ENCODE measurements around the gene BCAS1.

BCAS1 gene

DNA sequence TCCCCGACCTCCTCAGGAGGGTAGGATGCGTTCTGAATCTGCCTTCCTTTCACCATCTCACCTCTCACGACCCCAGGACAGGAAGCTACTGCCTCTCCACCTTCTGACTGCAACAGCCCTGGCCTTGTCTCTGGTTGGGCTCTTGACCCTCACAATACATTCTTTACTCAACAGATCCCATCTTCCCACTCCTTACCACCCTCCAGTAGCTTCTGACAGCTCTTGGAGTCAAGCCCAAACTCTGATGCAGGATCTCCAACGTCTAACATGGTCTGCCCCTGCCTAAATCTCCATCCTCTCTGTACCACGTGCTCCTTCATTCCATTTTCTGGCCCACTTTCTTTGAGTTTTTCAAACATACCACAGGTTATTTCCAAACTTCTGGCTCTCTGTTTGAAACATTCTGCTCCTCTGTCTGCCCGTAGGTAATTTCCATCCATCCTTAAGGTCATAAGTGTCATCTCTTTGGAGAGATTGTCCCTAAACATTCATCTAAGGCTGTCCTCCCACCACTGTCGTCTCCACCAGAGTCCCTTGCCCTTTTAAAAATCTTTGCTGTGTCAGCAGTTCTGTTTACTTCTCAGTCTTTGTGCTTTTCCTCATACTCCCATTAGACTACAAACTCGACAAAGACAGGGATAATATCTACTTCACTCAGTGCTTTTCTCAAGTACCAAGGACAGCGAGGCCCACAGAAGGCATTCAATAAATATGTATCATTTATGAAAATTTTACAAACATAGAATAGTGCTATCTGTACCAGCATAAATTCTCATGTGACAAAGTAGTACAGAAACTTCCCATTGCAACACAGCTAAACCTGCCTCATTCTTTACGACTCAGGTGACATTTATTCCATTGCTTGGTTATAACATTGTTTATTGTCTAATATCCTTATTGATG, 73.6 kb downstream of the BCAS1 start:
- Mint-ChIP-seq H3K27me3 (ENCODE audit: low read depth, poor library complexity) (peaks cover 15% of the 10 kb centered on the region), H3K36me3 (ENCODE audit: low read depth) (peaks cover 17% of the 10 kb centered on the region), H3K4me3 (no peak overlapping the region), H3K27ac (no peak overlapping the region), H3K9me3 (peaks cover 33% of the 10 kb centered on the region), H3K4me1 (peaks cover 22% of the 10 kb centered on the region)
- no peak for DNase-seq
- TF ChIP-seq, protein P1, sequence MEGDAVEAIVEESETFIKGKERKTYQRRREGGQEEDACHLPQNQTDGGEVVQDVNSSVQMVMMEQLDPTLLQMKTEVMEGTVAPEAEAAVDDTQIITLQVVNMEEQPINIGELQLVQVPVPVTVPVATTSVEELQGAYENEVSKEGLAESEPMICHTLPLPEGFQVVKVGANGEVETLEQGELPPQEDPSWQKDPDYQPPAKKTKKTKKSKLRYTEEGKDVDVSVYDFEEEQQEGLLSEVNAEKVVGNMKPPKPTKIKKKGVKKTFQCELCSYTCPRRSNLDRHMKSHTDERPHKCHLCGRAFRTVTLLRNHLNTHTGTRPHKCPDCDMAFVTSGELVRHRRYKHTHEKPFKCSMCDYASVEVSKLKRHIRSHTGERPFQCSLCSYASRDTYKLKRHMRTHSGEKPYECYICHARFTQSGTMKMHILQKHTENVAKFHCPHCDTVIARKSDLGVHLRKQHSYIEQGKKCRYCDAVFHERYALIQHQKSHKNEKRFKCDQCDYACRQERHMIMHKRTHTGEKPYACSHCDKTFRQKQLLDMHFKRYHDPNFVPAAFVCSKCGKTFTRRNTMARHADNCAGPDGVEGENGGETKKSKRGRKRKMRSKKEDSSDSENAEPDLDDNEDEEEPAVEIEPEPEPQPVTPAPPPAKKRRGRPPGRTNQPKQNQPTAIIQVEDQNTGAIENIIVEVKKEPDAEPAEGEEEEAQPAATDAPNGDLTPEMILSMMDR (IDR thresholded peaks at IDR 0.05), result no peak

DNA sequence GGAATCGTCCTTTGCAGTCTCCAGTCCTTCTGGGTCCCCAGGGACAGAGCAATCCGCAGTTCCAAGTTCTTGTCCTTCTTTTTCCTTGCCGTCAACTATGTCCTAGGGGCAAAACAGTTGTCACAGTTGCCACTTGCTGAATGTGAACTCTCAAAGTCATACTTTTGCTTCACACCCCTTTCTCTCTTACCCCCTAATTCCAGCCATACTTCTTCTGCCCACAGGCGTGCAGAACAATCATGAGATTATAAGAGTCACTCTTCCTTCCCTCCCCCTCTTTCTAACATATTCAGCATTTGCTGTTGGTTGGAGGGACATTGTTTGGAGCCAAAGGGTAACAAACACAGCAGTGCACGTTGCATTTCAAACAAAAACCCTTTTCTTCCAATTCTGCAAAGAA, 74.4 kb downstream of the BCAS1 start:
- Mint-ChIP-seq H3K27me3 (ENCODE audit: low read depth, poor library complexity) (peaks cover 16% of the 10 kb centered on the region), H3K36me3 (ENCODE audit: low read depth) (peaks cover 8% of the 10 kb centered on the region), H3K4me3 (no peak overlapping the region), H3K4me1 (peaks cover 25% of the 10 kb centered on the region), H3K9me3 (peaks cover 24% of the 10 kb centered on the region), H3K27ac (no peak overlapping the region)
- DNase-seq, result no peak
- TF ChIP-seq, protein P1 (IDR thresholded peaks at IDR 0.05), result no peak

DNA sequence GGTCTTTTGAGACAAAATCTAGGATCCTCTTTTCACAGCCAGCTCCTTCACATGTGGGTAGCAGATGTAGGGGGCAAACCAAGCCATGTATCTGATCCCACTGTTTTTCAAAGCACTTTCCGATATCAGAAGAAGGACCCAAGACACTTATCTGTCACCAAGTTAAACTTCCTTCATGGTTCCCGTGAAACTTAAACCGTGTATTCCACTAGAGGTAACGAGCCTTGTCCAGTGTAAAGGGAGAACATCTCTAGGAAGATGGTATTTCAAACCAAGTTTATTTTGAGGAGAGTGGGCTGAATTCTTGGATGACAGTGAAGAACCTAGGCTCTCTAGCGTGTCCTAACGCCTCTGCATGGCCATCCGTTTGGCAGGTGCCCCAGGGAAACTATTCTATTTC, 76.3 kb downstream of the BCAS1 start:
- H3K36me3 Mint-ChIP-seq (ENCODE audit: low read depth), result no peaks in the 10 kb centered on the region
- H3K9me3 Mint-ChIP-seq, result peaks cover 6% of the 10 kb centered on the region
- H3K27me3 Mint-ChIP-seq (ENCODE audit: low read depth, poor library complexity), result peaks cover 11% of the 10 kb centered on the region
- DNase-seq, result no peak
- peaks cover 37% of the 10 kb centered on the region for H3K4me1 Mint-ChIP-seq
- peak overlapping the region; percentile 37 for H3K27ac Mint-ChIP-seq
- TF ChIP-seq, protein P1 (IDR thresholded peaks at IDR 0.05), result no peak
- H3K4me3 Mint-ChIP-seq, result no peak overlapping the region

DNA sequence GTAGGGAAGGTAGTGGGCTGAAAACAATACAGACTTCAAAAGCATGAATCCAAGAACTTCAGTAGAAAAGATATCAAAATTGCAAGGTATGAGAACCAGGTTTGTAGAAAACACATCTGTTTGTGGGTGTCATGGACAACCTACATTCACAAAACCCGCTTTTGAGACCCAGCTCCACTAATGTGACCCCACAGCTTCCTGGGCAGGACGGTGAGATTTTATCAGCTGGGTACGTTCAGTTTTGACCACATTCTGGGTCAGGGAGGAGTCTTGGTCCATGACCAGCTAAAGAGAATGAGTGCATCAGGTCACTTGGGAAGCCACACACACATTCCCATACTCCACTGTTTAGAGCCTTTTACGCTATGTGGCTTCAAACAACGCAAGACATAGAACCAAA, 77.1 kb downstream of the BCAS1 start:
- H3K36me3 Mint-ChIP-seq (ENCODE audit: low read depth), result no peaks in the 10 kb centered on the region
- H3K27ac Mint-ChIP-seq, result no peak overlapping the region
- peaks cover 37% of the 10 kb centered on the region for H3K4me1 Mint-ChIP-seq

DNA sequence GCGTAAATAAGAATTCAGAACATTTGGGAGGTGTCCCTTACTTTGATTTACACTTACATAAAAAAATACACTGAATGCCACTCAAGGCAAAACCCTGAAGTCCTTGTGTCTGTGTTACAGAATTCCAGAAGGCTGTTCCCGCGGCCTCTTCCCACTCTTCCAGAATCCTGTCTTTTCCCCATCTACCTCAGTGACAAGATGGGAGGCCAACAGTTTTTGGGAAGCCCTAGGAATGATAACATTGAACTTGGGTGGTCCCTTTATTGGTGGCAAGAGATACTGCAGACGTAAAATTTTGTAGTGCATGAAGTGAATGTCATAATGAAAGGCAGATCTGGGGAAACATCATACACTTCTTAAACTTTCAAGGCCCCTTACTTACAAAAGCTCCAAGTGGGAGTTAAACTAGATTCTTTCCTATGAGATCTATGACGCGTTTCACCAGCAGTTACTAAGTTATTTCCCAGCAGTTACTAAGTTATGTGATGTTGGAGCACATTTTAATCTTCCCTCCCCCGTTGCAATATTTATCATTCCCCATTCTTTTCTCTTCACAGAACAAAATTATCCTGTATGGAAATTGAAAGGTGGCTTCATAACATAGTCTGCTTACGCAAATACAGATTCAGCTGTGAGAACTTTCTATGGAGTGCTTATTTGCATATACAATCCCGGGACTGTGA, 79.5 kb downstream of the BCAS1 start:
- no peaks in the 10 kb centered on the region for H3K9me3 Mint-ChIP-seq
- H3K36me3 Mint-ChIP-seq (ENCODE audit: low read depth), result no peaks in the 10 kb centered on the region
- TF ChIP-seq, protein P1 (IDR thresholded peaks at IDR 0.05), result no peak
- no peak for DNase-seq
- H3K27me3 Mint-ChIP-seq (ENCODE audit: low read depth, poor library complexity), result peaks cover 14% of the 10 kb centered on the region
- H3K4me1 Mint-ChIP-seq, result peaks cover 33% of the 10 kb centered on the region
- no peak overlapping the region for H3K27ac Mint-ChIP-seq
- no peak overlapping the region for H3K4me3 Mint-ChIP-seq

More for the DNA sequence above, 77.1 kb downstream of the BCAS1 start:
- peaks cover 3% of the 10 kb centered on the region for H3K9me3 Mint-ChIP-seq
- H3K4me3 Mint-ChIP-seq, result no peak overlapping the region
- TF ChIP-seq, protein P1 (IDR thresholded peaks at IDR 0.05), result no peak
- no peak for DNase-seq
- peaks cover 11% of the 10 kb centered on the region for H3K27me3 Mint-ChIP-seq (ENCODE audit: low read depth, poor library complexity)
